H1 (cell line): Measurements from ENCODE around the gene RNF214.

ENCODE experiments used
- CTCF ChIP-seq, 3 experiments: IDR thresholded peaks; 1 replicate in 2 of 3; 2 replicates in 1 of 3; pipeline versions ENCODE4 v1.5.1 to v1.6.1; 2011; ENCODE audit warnings: low read length in 3 of 3, mild to moderate bottlenecking in 3 of 3, inconsistent platforms in 2 of 3, low read depth in 1 of 3, moderate library complexity in 1 of 3; ENCODE audit not compliant: insufficient read depth in 1 of 3; ENCODE audit errors: control extremely low read depth in 1 of 3
- EZH2 ChIP-seq: fragments of 200-600 bp; sonication (generic); IDR thresholded peaks from 2 replicates; pipeline ENCODE4 v1.7.1; 2012; ENCODE audit warnings: low read depth, mild to moderate bottlenecking, moderate library complexity, low read length, inconsistent platforms; ENCODE audit not compliant: severe bottlenecking
- KDM5A ChIP-seq: fragments of 200-600 bp; IDR thresholded peaks from 2 replicates; pipeline ENCODE4 v1.7.1; 2012; ENCODE audit warnings: mild to moderate bottlenecking, low read length, inconsistent platforms, mixed read lengths
- MAX ChIP-seq: IDR thresholded peaks from 2 replicates; pipeline ENCODE4 v1.6.1; 2012; ENCODE audit warnings: inconsistent platforms
- RAD21 ChIP-seq, 2 experiments: IDR thresholded peaks in 1 of 2; conservative IDR thresholded peaks in 1 of 2; 2 replicates each; pipeline ENCODE4 v1.6.1; 2011; ENCODE audit warnings: low read depth in 2 of 2, low read length in 2 of 2, improper control_type of control experiment in 1 of 2, inconsistent platforms in 1 of 2, mild to moderate bottlenecking in 1 of 2, moderate library complexity in 1 of 2
- SIN3A ChIP-seq, 2 experiments: IDR thresholded peaks in 1 of 2; conservative IDR thresholded peaks in 1 of 2; 2 replicates each; pipeline ENCODE4 v1.6.1; 2011 to 2012; ENCODE audit warnings: low read length in 2 of 2, improper control_type of control experiment in 1 of 2, low read depth in 1 of 2, mild to moderate bottlenecking in 1 of 2

GRCh38 chr11:117186431-117186761, 46.1 kb upstream of the RNF214 start:
- TF ChIP-seq EZH2, result no peak
- TF ChIP-seq CTCF (IDR thresholded peaks at IDR 0.05; ENCODE audit: control extremely low read depth in 1 of 3, insufficient read depth in 1 of 3, low read depth in 1 of 3, low read length in 3 of 3), result no peak
- no peak for TF ChIP-seq SIN3A (conservative IDR thresholded peaks at IDR 0.05 in 1 of 2, IDR thresholded peaks at IDR 0.05 in 1 of 2; ENCODE audit: low read depth in 1 of 2, low read length in 2 of 2)
- no peak for TF ChIP-seq RAD21 (IDR thresholded peaks at IDR 0.05 in 1 of 2, conservative IDR thresholded peaks at IDR 0.05 in 1 of 2; ENCODE audit: low read depth in 2 of 2, low read length in 2 of 2)
- no peak for TF ChIP-seq KDM5A
- TF ChIP-seq MAX, result no peak
